A549 (cell line): ENCODE data around the gene TNFAIP8. TPM values are rescaled to one million over a fixed set of nuclear protein-coding genes. Genes with fewer than 3 reads are reported as not detected.

ENCODE experiments used
- ATAC-seq, 2 experiments: fragments of 200-7000 bp in 1 of 2; fragments of >200 bp in 1 of 2; cut with Nextera tagmentation in 1 of 2; cut with Tn5 transposase in 1 of 2; 3 replicates each; pipeline versions ENCODE4 v1.8.0 to v1.9.1; 2018 to 2020; ENCODE audit warnings: mild to moderate bottlenecking in 1 of 2, moderate library complexity in 1 of 2
- CTCF ChIA-PET: fragments of 300-600 bp; sonication (Branson Sonifier 250); formaldehyde crosslinking; extraction: SDS; loops from one replicate; lab custom pipeline; 2021; ENCODE audit warnings: antibody characterized with exemption, inconsistent platforms; lab: Yijun Ruan, JAX
- POLR2A ChIA-PET: fragments of 350-600 bp; formaldehyde crosslinking; extraction: SDS; loops from one replicate; lab custom pipeline; 2021; ENCODE audit warnings: antibody characterized with exemption, inconsistent platforms; lab: Yijun Ruan, JAX
- DNase-seq, 2 experiments: peaks; one replicate each; pipeline versions ENCODE4 v3.0.0 to v3.0.0-alpha.2; 2011 to 2016; ENCODE audit warnings: low read depth in 1 of 2, low spot score in 1 of 2
- FAIRE-seq: peaks from 2 replicates; lab custom pipeline; 2011; peaks lifted over from hg19 to GRCh38; lab: Jason Lieb, UNC
- H3K27ac ChIP-seq, 2 experiments: fragments of >200 bp; sonication (Bioruptor Twin); formaldehyde crosslinking; 3 replicates each; pipeline ENCODE4 v1.5.1; 2016 to 2017
- H3K4me1 ChIP-seq: fragments of >200 bp; sonication (Bioruptor Twin); formaldehyde crosslinking; 3 replicates; pipeline ENCODE4 v1.6.1; 2016
- H3K4me2 ChIP-seq: fragments of >200 bp; sonication (Bioruptor Twin); formaldehyde crosslinking; 3 replicates; pipeline ENCODE4 v1.6.1; 2016
- H3K4me3 ChIP-seq: fragments of >200 bp; sonication (Bioruptor Twin); formaldehyde crosslinking; 3 replicates; pipeline ENCODE4 v1.5.1; 2016
- H3K9me3 ChIP-seq: fragments of >200 bp; sonication (Bioruptor Twin); formaldehyde crosslinking; 3 replicates; pipeline ENCODE4 v1.6.1; 2016
- BCL3 ChIP-seq: fragments of >200 bp; sonication (Bioruptor Twin); formaldehyde crosslinking; IDR thresholded peaks from 3 replicates; pipeline ENCODE4 v1.6.1; 2016
- BHLHE40 ChIP-seq: IDR thresholded peaks from 2 replicates; pipeline ENCODE4 v1.6.1; 2012; ENCODE audit warnings: low read depth, low read length, inconsistent platforms
- CBX2 ChIP-seq: fragments of 200-600 bp; sonication (generic); IDR thresholded peaks from 2 replicates; pipeline ENCODE4 v1.6.1; 2016; ENCODE audit warnings: low read depth, mild to moderate bottlenecking, borderline replicate concordance
- CHD4 ChIP-seq: fragments of 200-600 bp; sonication (generic); IDR thresholded peaks from 2 replicates; pipeline ENCODE4 v1.6.1; 2016; ENCODE audit warnings: antibody characterized with exemption, mild to moderate bottlenecking, borderline replicate concordance
- ELK1 ChIP-seq: fragments of 150-350 bp; IDR thresholded peaks from 2 replicates; pipeline ENCODE4 v1.6.1; 2014; ENCODE audit warnings: low read depth, mild to moderate bottlenecking, low read length
- ESRRA ChIP-seq: fragments of 150-350 bp; IDR thresholded peaks from 2 replicates; pipeline ENCODE4 v1.6.1; 2014; ENCODE audit warnings: mild to moderate bottlenecking, low read length, borderline replicate concordance
- FOSB ChIP-seq: fragments of 250-450 bp; sonication (Bioruptor Pico); IDR thresholded peaks from 2 replicates; pipeline ENCODE4 v1.5.0; 2020; ENCODE audit warnings: mild to moderate bottlenecking, moderate library complexity
- GATA3 ChIP-seq: IDR thresholded peaks from 2 replicates; pipeline ENCODE4 v1.6.1; 2012; ENCODE audit warnings: borderline replicate concordance
- HDAC2 ChIP-seq: fragments of 200-600 bp; sonication (generic); IDR thresholded peaks from 2 replicates; pipeline ENCODE4 v1.6.1; 2016
- HES2 ChIP-seq: fragments of >200 bp; sonication (Bioruptor Twin); formaldehyde crosslinking; IDR thresholded peaks from 2 replicates; pipeline ENCODE4 v1.6.1; 2016
- HEYL ChIP-seq: fragments of 250-450 bp; sonication (Bioruptor Pico); IDR thresholded peaks from 2 replicates; pipeline ENCODE4 v1.8.0; 2021; ENCODE audit warnings: mild to moderate bottlenecking, moderate library complexity
- HMGXB4 ChIP-seq: fragments of 250-450 bp; sonication (Bioruptor Pico); IDR thresholded peaks from 2 replicates; pipeline ENCODE4 v1.5.0; 2021; ENCODE audit warnings: mild to moderate bottlenecking, moderate library complexity, borderline replicate concordance
- HOXB13 ChIP-seq: fragments of 250-450 bp; sonication (Bioruptor Pico); IDR thresholded peaks from 2 replicates; pipeline ENCODE4 v1.5.0; 2020; ENCODE audit warnings: low read depth, mild to moderate bottlenecking, moderate library complexity
- JUNB ChIP-seq: fragments of >200 bp; sonication (Bioruptor Twin); formaldehyde crosslinking; IDR thresholded peaks from 2 replicates; pipeline ENCODE4 v1.6.1; 2016
- KDM5A ChIP-seq: fragments of 200-600 bp; sonication (generic); IDR thresholded peaks from 2 replicates; pipeline ENCODE4 v1.6.1; 2016; ENCODE audit warnings: antibody characterized with exemption, mild to moderate bottlenecking
- NFE2L2 ChIP-seq: fragments of 150-350 bp; conservative IDR thresholded peaks from 2 replicates; pipeline ENCODE4 v1.6.1; 2014; ENCODE audit warnings: low read length
- POLR2A ChIP-seq: IDR thresholded peaks from 2 replicates; pipeline ENCODE4 v1.6.1; 2012; ENCODE audit warnings: mild to moderate bottlenecking, low read length
- POLR2AphosphoS2 ChIP-seq: conservative IDR thresholded peaks from 2 replicates; pipeline ENCODE4 v1.6.1; 2012; ENCODE audit warnings: low read length, improper control_type of control experiment, inconsistent platforms
- RCOR1 ChIP-seq: fragments of 150-350 bp; IDR thresholded peaks from 2 replicates; pipeline ENCODE4 v1.6.1; 2014; ENCODE audit warnings: antibody characterized with exemption, low read length, low read depth
- RFX5 ChIP-seq: fragments of 450-650 bp; IDR thresholded peaks from 2 replicates; pipeline ENCODE4 v1.7.1; 2014; ENCODE audit warnings: antibody characterized with exemption, mild to moderate bottlenecking, moderate library complexity
- RNF2 ChIP-seq: fragments of 200-600 bp; sonication (generic); IDR thresholded peaks from 2 replicates; pipeline ENCODE4 v1.6.1; 2016; ENCODE audit warnings: low read depth, mild to moderate bottlenecking, antibody characterized with exemption, moderate library complexity, borderline replicate concordance
- SREBF2 ChIP-seq: fragments of 450-650 bp; IDR thresholded peaks from 2 replicates; pipeline ENCODE4 v1.6.1; 2014; ENCODE audit warnings: mild to moderate bottlenecking, moderate library complexity
- TFCP2L1 ChIP-seq: fragments of 250-450 bp; sonication (Bioruptor Pico); IDR thresholded peaks from 2 replicates; pipeline ENCODE4 v1.5.0; 2021; ENCODE audit warnings: mild to moderate bottlenecking
- TP53 ChIP-seq: fragments of 250-450 bp; sonication (Bioruptor Pico); IDR thresholded peaks from 2 replicates; pipeline ENCODE4 v1.5.0; 2021; ENCODE audit warnings: mild to moderate bottlenecking, moderate library complexity
- ZC3H11A ChIP-seq: fragments of 450-650 bp; IDR thresholded peaks from 2 replicates; pipeline ENCODE4 v1.6.1; 2014; ENCODE audit warnings: antibody characterized with exemption, mild to moderate bottlenecking
- ZNF302 ChIP-seq: fragments of 250-450 bp; sonication (Bioruptor Pico); IDR thresholded peaks from 2 replicates; pipeline ENCODE4 v1.9.0; 2021; ENCODE audit warnings: inconsistent platforms, mild to moderate bottlenecking, moderate library complexity
- ZSCAN20 ChIP-seq: fragments of 250-450 bp; sonication (Bioruptor Pico); IDR thresholded peaks from 2 replicates; pipeline ENCODE4 v1.8.0; 2022; ENCODE audit warnings: mild to moderate bottlenecking, moderate library complexity
- WGBS: methylation state at CpG from one replicate; pipeline ENCODE4 v1.1.6; 2017; ENCODE audit errors: missing lambda C conversion rate; 5-methylcytosine and 5-hydroxymethylcytosine counted together
- polyA plus RNA-seq, 4 experiments: library from polyadenylated mRNA; depleted of rRNA in 3 of 4; stranded (reverse); fragments of >200 nt; fragmentation: RNase III in 1 of 4; extraction: RNeasy Plus Mini Kit Qiagen cat#74134 plus additional on column Dnase treatment in 1 of 4; gene quantifications; 2 replicates in 3 of 4; 3 replicates in 1 of 4; pipeline ENCODE4 v1.2.3, GENCODE V29; 2011 to 2017

TNFAIP8 gene
- polyA plus RNA-seq, 2 of the 4 experiments (the other 2 are of a cell fraction) = 34.9 to 35.7 TPM

GRCh38 chr5:119341452-119342349 lies 14.1 kb upstream of the TNFAIP8 start:
- FAIRE-seq (no peak), DNase-seq (no peak), ATAC-seq (no peak)
- peaks cover 5% of the 10 kb centered on the region; the same call in 1 of the 3 replicates for H3K4me1 ChIP-seq
- CTCF ChIA-PET = interaction anchor here (0.5 to 2.7 kb wide), 7 partner anchors 10 to 339 kb away, joined by 3 to 13 read pairs (median 3); no protein-coding TSS in a partner anchor
- no peak overlapping the region for H3K4me3 ChIP-seq
- H3K9me3 ChIP-seq = no peaks in the 10 kb centered on the region
- 91% methylated on average over 6 of the region's 6 CpGs for WGBS
- no peak overlapping the region for H3K27ac ChIP-seq
- POLR2A ChIA-PET = no interaction called here
- no peak overlapping the region for H3K4me2 ChIP-seq
- no peak for TF ChIP-seq HDAC2
- no peak for TF ChIP-seq POLR2AphosphoS2
- TF ChIP-seq ZSCAN20 (CRISPR knock-in tag) = no peak
- no peak for TF ChIP-seq GATA3
- TF ChIP-seq RNF2 = no peak
- no peak for TF ChIP-seq ELK1
- TF ChIP-seq ZC3H11A = no peak
- TF ChIP-seq HMGXB4 (CRISPR knock-in tag) = no peak
- TF ChIP-seq HES2 = no peak
- TF ChIP-seq TFCP2L1 (CRISPR knock-in tag) = no peak
- no peak for TF ChIP-seq RFX5
- TF ChIP-seq ESRRA = no peak
- TF ChIP-seq BCL3 = no peak
- TF ChIP-seq, all 56 proteins: peak for 0

- CTCF ChIA-PET = interaction anchor here (0.7 to 2.7 kb wide), 4 partner anchors 17 to 340 kb away, joined by 3 to 13 read pairs (median 4); no protein-coding TSS in a partner anchor
- no peak overlapping the region for H3K27ac ChIP-seq
- H3K4me1 ChIP-seq = no peaks in the 10 kb centered on the region
- H3K4me2 ChIP-seq = no peak overlapping the region
- no peak for ATAC-seq
- H3K9me3 ChIP-seq = no peaks in the 10 kb centered on the region
- DNase-seq = no peak
- POLR2A ChIA-PET = no interaction called here
- WGBS = 93% methylated on average over 1 of the region's 1 CpG
- no peak for FAIRE-seq
- TF ChIP-seq POLR2A (no peak), JUNB (no peak), FOSB (no peak), SREBF2 (no peak), TP53 (CRISPR knock-in tag) (no peak), RCOR1 (no peak), NFE2L2 (no peak), CHD4 (no peak), RFX5 (no peak), ZSCAN20 (CRISPR knock-in tag) (no peak), CBX2 (no peak), HEYL (no peak), KDM5A (no peak), RNF2 (no peak), POLR2AphosphoS2 (no peak), BHLHE40 (no peak), ZNF302 (CRISPR knock-in tag) (no peak), HOXB13 (CRISPR knock-in tag) (no peak)
- TF ChIP-seq, all 56 proteins: peak for 0
- H3K4me3 ChIP-seq = no peak overlapping the region
These were observed 13.4 kb upstream of the TNFAIP8 start for GRCh38 chr5:119342406-119342805.
